H1 (cell line): ENCODE results near the gene NANOS3. TPM values are rescaled to one million over a fixed set of nuclear protein-coding genes. Genes with fewer than 3 reads are reported as not detected.
A peak's percentile ranks its signal among the peaks of the same experiment; 100 is the strongest.

Experiments used
- CTCF ChIA-PET: fragments of 300-600 bp; sonication (Branson Sonifier 250); formaldehyde crosslinking; loops from one replicate; lab custom pipeline; 2021; ENCODE audit not compliant: partially characterized antibody; lab: Charles Lee
- POLR2A ChIA-PET: fragments of 300-600 bp; sonication (Branson Sonifier 250); formaldehyde crosslinking; loops from one replicate; lab custom pipeline; 2021; ENCODE audit warnings: inconsistent platforms; ENCODE audit not compliant: partially characterized antibody; lab: Charles Lee
- DNase-seq, 2 experiments: peaks; one replicate each; pipeline versions ENCODE4 v3.0.0 to v3.0.0-alpha.2; 2010 to 2022; ENCODE audit warnings: low spot score in 2 of 2, low read depth in 1 of 2, mixed read lengths in 1 of 2
- FAIRE-seq: peaks from 2 replicates; lab custom pipeline; 2011; peaks lifted over from hg19 to GRCh38; lab: Jason Lieb, UNC
- H2AFZ ChIP-seq: 2 replicates; pipeline ENCODE4 v1.8.1; 2012; ENCODE audit warnings: low read length, inconsistent platforms
- H2AK5ac ChIP-seq: 2 replicates; pipeline ENCODE4 v1.6.1; 2013; ENCODE audit warnings: low read depth, low read length
- H2BK120ac ChIP-seq: replicated peaks from 2 replicates; pipeline ENCODE3; 2013; ENCODE audit warnings: low read depth, low read length, inconsistent platforms
- H2BK12ac ChIP-seq: 2 replicates; pipeline ENCODE4 v1.6.1; 2013; ENCODE audit warnings: low read depth, low read length
- H2BK15ac ChIP-seq: 2 replicates; pipeline ENCODE4 v1.6.1; 2013; ENCODE audit warnings: low read length
- H2BK20ac ChIP-seq: 2 replicates; pipeline ENCODE4 v1.6.1; 2013; ENCODE audit warnings: low read length
- H2BK5ac ChIP-seq: 2 replicates; pipeline ENCODE4 v1.6.1; 2013; ENCODE audit warnings: low read depth, low read length
- H3K14ac ChIP-seq: 2 replicates; pipeline ENCODE4 v1.6.1; 2013; ENCODE audit warnings: inconsistent platforms; ENCODE audit not compliant: insufficient read length
- H3K18ac ChIP-seq: 2 replicates; pipeline ENCODE4 v1.6.1; 2013; ENCODE audit warnings: low read length; ENCODE audit errors: extremely low read depth
- H3K23ac ChIP-seq: 2 replicates; pipeline ENCODE4 v1.6.1; 2013; ENCODE audit warnings: inconsistent platforms; ENCODE audit not compliant: insufficient read length
- H3K23me2 ChIP-seq: 2 replicates; pipeline ENCODE4 v1.6.1; 2013; ENCODE audit warnings: low read depth, low read length
- H3K27ac ChIP-seq: 2 replicates; pipeline ENCODE4 v1.6.1; 2011; ENCODE audit warnings: low read depth, low read length, inconsistent platforms
- H3K27me3 ChIP-seq, 4 experiments: replicated peaks in 1 of 4; 1 replicate in 1 of 4; 2 replicates in 3 of 4; pipeline versions ENCODE4 v1.6.1 to v1.8.1; 2011 to 2013; ENCODE audit warnings: low read length in 3 of 4, mild to moderate bottlenecking in 3 of 4, inconsistent platforms in 2 of 4, mixed read lengths in 2 of 4, moderate library complexity in 1 of 4; ENCODE audit not compliant: control insufficient read depth in 3 of 4, insufficient read depth in 3 of 4; ENCODE audit errors: extremely low read depth in 1 of 4
- H3K36me3 ChIP-seq, 4 experiments: 2 replicates each; pipeline versions ENCODE4 v1.6.1 to v1.8.1; 2011 to 2013; ENCODE audit warnings: mild to moderate bottlenecking in 4 of 4, low read length in 3 of 4, moderate library complexity in 2 of 4, control low read depth in 1 of 4, inconsistent platforms in 1 of 4; ENCODE audit not compliant: insufficient read depth in 4 of 4, control insufficient read depth in 2 of 4
- H3K4ac ChIP-seq: replicated peaks from 2 replicates; pipeline ENCODE3; 2013; ENCODE audit warnings: low read length, low read depth, mixed read lengths, inconsistent platforms; ENCODE audit not compliant: insufficient read length
- H3K4me1 ChIP-seq, 4 experiments: replicated peaks in 1 of 4; 1 replicate in 1 of 4; 2 replicates in 3 of 4; pipeline versions ENCODE4 v1.6.1 to v1.8.1; 2011 to 2013; ENCODE audit warnings: low read length in 3 of 4, inconsistent platforms in 2 of 4, mixed read lengths in 1 of 4; ENCODE audit not compliant: insufficient read depth in 4 of 4, control insufficient read depth in 3 of 4
- H3K4me2 ChIP-seq, 2 experiments: 2 replicates each; pipeline versions ENCODE4 v1.6.1 to v1.8.1; 2011 to 2013; ENCODE audit warnings: low read depth in 2 of 2, low read length in 2 of 2, control low read depth in 1 of 2, inconsistent platforms in 1 of 2, mild to moderate bottlenecking in 1 of 2; ENCODE audit not compliant: insufficient read depth in 1 of 2
- H3K4me3 ChIP-seq, 4 experiments: fragments of 200-600, 300-600 bp in 1 of 4; sonication (generic), shearing (Covaris generic), sonication (Bioruptor Twin) in 1 of 4; 2 replicates each; pipeline versions ENCODE4 v1.5.1 to v1.8.1; 2011 to 2016; ENCODE audit warnings: low read length in 4 of 4, low read depth in 3 of 4, control low read depth in 2 of 4, inconsistent platforms in 2 of 4, mild to moderate bottlenecking in 2 of 4, mixed read lengths in 1 of 4, moderate library complexity in 1 of 4; ENCODE audit not compliant: insufficient read depth in 2 of 4; ENCODE audit errors: extremely low read depth in 1 of 4
- H3K56ac ChIP-seq: replicated peaks from 2 replicates; pipeline ENCODE3; 2013; ENCODE audit warnings: low read depth, mild to moderate bottlenecking, mixed read lengths, low read length, inconsistent platforms; ENCODE audit not compliant: insufficient read length
- H3K79me1 ChIP-seq: 2 replicates; pipeline ENCODE4 v1.6.1; 2013; ENCODE audit warnings: low read depth, low read length, control low read depth
- H3K79me2 ChIP-seq, 2 experiments: 2 replicates each; pipeline versions ENCODE4 v1.6.1 to v1.8.1; 2012 to 2013; ENCODE audit warnings: low read length in 2 of 2, mild to moderate bottlenecking in 2 of 2, inconsistent platforms in 1 of 2; ENCODE audit not compliant: insufficient read depth in 2 of 2, control insufficient read depth in 1 of 2
- H3K9ac ChIP-seq, 4 experiments: replicated peaks in 1 of 4; 1 replicate in 1 of 4; 2 replicates in 3 of 4; pipeline versions ENCODE4 v1.6.1 to v1.8.1; 2011 to 2013; ENCODE audit warnings: low read depth in 3 of 4, low read length in 3 of 4, control low read depth in 2 of 4, mild to moderate bottlenecking in 2 of 4, moderate library complexity in 2 of 4, inconsistent platforms in 1 of 4; ENCODE audit errors: extremely low read depth in 1 of 4
- H3K9me3 ChIP-seq, 2 experiments: 2 replicates each; pipeline versions ENCODE4 v1.6.1 to v1.8.1; 2012 to 2013; ENCODE audit warnings: mild to moderate bottlenecking in 2 of 2, moderate library complexity in 2 of 2, control low read depth in 1 of 2, inconsistent platforms in 1 of 2, low read depth in 1 of 2, low read length in 1 of 2, mixed read lengths in 1 of 2; ENCODE audit not compliant: insufficient read depth in 2 of 2
- H4K20me1 ChIP-seq, 2 experiments: replicated peaks in 1 of 2; 2 replicates each; pipeline versions ENCODE3 to v1.8.1; 2011 to 2013; ENCODE audit warnings: inconsistent platforms in 2 of 2, low read length in 2 of 2, mild to moderate bottlenecking in 1 of 2; ENCODE audit not compliant: insufficient read depth in 2 of 2, control insufficient read depth in 1 of 2
- H4K5ac ChIP-seq: 2 replicates; pipeline ENCODE4 v1.6.1; 2013; ENCODE audit warnings: low read length, low read depth, mixed read lengths, inconsistent platforms; ENCODE audit not compliant: insufficient read length
- H4K8ac ChIP-seq: 2 replicates; pipeline ENCODE4 v1.8.0; 2013; ENCODE audit warnings: mild to moderate bottlenecking, moderate library complexity, low read length, inconsistent platforms; ENCODE audit not compliant: insufficient read depth; ENCODE audit errors: extremely low read depth
- H4K91ac ChIP-seq: replicated peaks from 2 replicates; pipeline ENCODE3; 2013; ENCODE audit warnings: low read length, mixed read lengths, inconsistent platforms; ENCODE audit not compliant: insufficient read length
- CTCF ChIP-seq, 3 experiments: IDR thresholded peaks; 1 replicate in 2 of 3; 2 replicates in 1 of 3; pipeline versions ENCODE4 v1.5.1 to v1.6.1; 2011; ENCODE audit warnings: low read length in 3 of 3, mild to moderate bottlenecking in 3 of 3, inconsistent platforms in 2 of 3, low read depth in 1 of 3, moderate library complexity in 1 of 3; ENCODE audit not compliant: insufficient read depth in 1 of 3; ENCODE audit errors: control extremely low read depth in 1 of 3
- EGR1 ChIP-seq: IDR thresholded peaks from 2 replicates; pipeline ENCODE4 v1.6.1; 2011; ENCODE audit warnings: low read depth, low read length, borderline replicate concordance
- JUN ChIP-seq: IDR thresholded peaks from 2 replicates; pipeline ENCODE4 v1.6.1; 2011; ENCODE audit warnings: low read depth, mild to moderate bottlenecking, improper control_type of control experiment, low read length
- POU5F1 ChIP-seq: IDR thresholded peaks from 2 replicates; pipeline ENCODE4 v1.6.1; 2011; ENCODE audit warnings: low read depth, mild to moderate bottlenecking, low read length, moderate library complexity
- RBBP5 ChIP-seq: IDR thresholded peaks from 2 replicates; pipeline ENCODE4 v1.7.1; 2012; ENCODE audit warnings: low read depth, mild to moderate bottlenecking, inconsistent platforms, low read length, moderate library complexity, borderline replicate concordance
- SIRT6 ChIP-seq: IDR thresholded peaks from one replicate; pipeline ENCODE4 v1.7.1; 2012; ENCODE audit warnings: low read length, inconsistent platforms
- USF2 ChIP-seq: IDR thresholded peaks from 2 replicates; pipeline ENCODE4 v1.6.1; 2011; ENCODE audit warnings: low read length, improper control_type of control experiment
- WGBS, 2 experiments: shearing (Covaris generic) in 1 of 2; methylation state at CpG; one replicate each; pipeline versions ENCODE4 v1.1.6 to v1.1.7; 2013 to 2015; ENCODE audit warnings: low lambda C conversion rate in 2 of 2, mixed read lengths in 2 of 2, inconsistent platforms in 1 of 2, low coverage in 1 of 2, missing lambda C conversion rate in 1 of 2; ENCODE audit not compliant: insufficient replicate concordance in 2 of 2, insufficient coverage in 1 of 2, insufficient read length in 1 of 2; ENCODE audit errors: extremely low coverage in 1 of 2, missing lambda C conversion rate in 1 of 2; 5-methylcytosine and 5-hydroxymethylcytosine counted together
- polyA plus RNA-seq, 7 experiments: library from polyadenylated mRNA; depleted of rRNA in 3 of 7; stranded (reverse) in 5 of 7; unstranded in 2 of 7; fragments of >200 nt in 5 of 7; fragments of 200-250 nt in 2 of 7; gene quantifications; 1 replicate in 5 of 7; 2 replicates in 1 of 7; 4 replicates in 1 of 7; pipeline versions ENCODE4 v1.2.1 to v1.2.3, GENCODE V29; 2011 to 2013; ENCODE audit warnings: missing spikeins in 2 of 7, mixed read lengths in 2 of 7
- total RNA-seq: library from RNA; stranded (reverse); fragmentation: NEBNext Ultra II Directional; extraction: Animal tissue kit (Norgen Biotek cat#: 25700); gene quantifications from 2 replicates; pipeline ENCODE4 v1.2.1, GENCODE V29; 2021

The NANOS3 gene
- total and polyA plus RNA-seq, 2 of the 8 experiments (the other 6 are each of a cell fraction or from before 2014, with no cell fraction given) = 0.62 TPM; not detected in 1

GRCh38 chr19:13835791-13836723 lies 40.9 kb upstream of the NANOS3 start:
- Histone ChIP-seq H2AFZ (no peak overlapping the region), H3K14ac (no peak overlapping the region), H3K79me2 (peaks cover 0 to 3% of the 10 kb centered on the region in 2 experiments; a peak in 2 of 4 replicates), H4K20me1 (peaks cover 0 to 5% of the 10 kb centered on the region in 2 experiments), H2BK15ac (no peak overlapping the region), H3K79me1 (no peaks in the 10 kb centered on the region), H2BK120ac (peak overlapping the region; percentile 72), H3K4me1 (peaks cover 0 to 17% (median 11%) of the 10 kb centered on the region in 4 experiments; a peak in 6 of 7 replicates), H3K9ac (no peak overlapping the region), H2BK12ac (no peak overlapping the region), H3K27me3 (no peaks in the 10 kb centered on the region), H3K18ac (no peak overlapping the region), H3K36me3 (no peaks in the 10 kb centered on the region), H3K4me2 (no peak overlapping the region), H3K9me3 (no peaks in the 10 kb centered on the region), H3K56ac (peak overlapping the region; percentile 16), H4K5ac (no peak overlapping the region), H3K23me2 (peaks cover 7% of the 10 kb centered on the region), H2BK20ac (no peak overlapping the region), H3K27ac (no peak overlapping the region), H2AK5ac (no peak overlapping the region), H3K4me3 (no peak overlapping the region), H4K8ac (peak overlapping the region; percentile 80; the same call in 1 of the 2 replicates), H3K23ac (no peak overlapping the region), H2BK5ac (no peak overlapping the region; the same call in 1 of the 2 replicates), H4K91ac (no peak overlapping the region), H3K4ac (no peak overlapping the region)
- POLR2A ChIA-PET = interaction anchor here (0.7 to 4.0 kb wide), 9 partner anchors 11 to 62 kb away, joined by 3 to 28 read pairs (median 7); no protein-coding TSS in a partner anchor
- DNase-seq (no peak), FAIRE-seq (no peak)
- 89% methylated on average over 21 of the region's 21 CpGs; no CpG with 5 or more reads in 1 of the 2 experiments for WGBS, 2 experiments
- CTCF ChIA-PET = interaction anchor here (0.6 to 4.5 kb wide), 16 partner anchors 8 to 53 kb away, joined by 3 to 52 read pairs (median 4); no protein-coding TSS in a partner anchor
- TF ChIP-seq SIRT6 = no peak
- TF ChIP-seq POU5F1 = no peak
- TF ChIP-seq RBBP5 = no peak
- TF ChIP-seq JUN = no peak
- no peak for TF ChIP-seq USF2
- TF ChIP-seq EGR1 = no peak
- TF ChIP-seq CTCF (IDR thresholded peaks at IDR 0.05; ENCODE audit: control extremely low read depth in 1 of 3, insufficient read depth in 1 of 3, low read depth in 1 of 3, low read length in 3 of 3) = no peak
